ENCODE measurements around the gene INAVA.
"Not testable (repeated sequence)": the region's sequence is repeated elsewhere in the genome, so short reads cannot be mapped to it uniquely, and the experiment has no call there.

INAVA gene

GRCh38 chr1:200899954-200900867 is 5.5 kb downstream of the INAVA start:
- no peak for ATAC-seq

DNA sequence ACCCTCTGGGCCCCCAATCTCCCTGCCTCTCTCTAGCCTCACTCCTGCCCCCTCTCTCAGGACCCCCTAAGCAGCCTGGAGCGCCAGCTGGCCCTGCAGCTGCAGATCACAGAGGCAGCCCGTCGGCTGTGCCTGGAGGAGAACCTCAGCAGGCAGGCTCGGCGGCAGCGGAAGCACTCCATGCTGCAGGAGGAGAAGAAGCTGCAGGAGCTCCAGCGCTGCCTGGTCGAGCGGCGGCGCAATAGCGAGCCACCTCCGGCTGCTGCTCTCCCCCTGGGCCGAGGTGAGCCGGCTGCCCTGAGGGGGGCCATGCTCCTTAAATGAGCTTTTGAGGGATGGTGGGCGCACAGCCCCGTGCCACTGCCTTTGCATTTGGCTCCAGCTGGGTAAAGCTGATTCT is 6.2 kb downstream of the INAVA start:
- ATAC-seq: no peak

- ATAC-seq: no peak
These were observed 6.7 kb downstream of the INAVA start for GRCh38 chr1:200901350-200901749.

- ATAC-seq: no peak
These were observed 7.2 kb downstream of the INAVA start for GRCh38 chr1:200901796-200902444.

GRCh38 chr1:200903793-200904192 is 9.1 kb downstream of the INAVA start:
- ATAC-seq: no peak

- no peak for ATAC-seq
These were observed 10.1 kb downstream of the INAVA start for GRCh38 chr1:200904772-200905171.

- ATAC-seq: peak; percentile 99
These were observed 10.8 kb downstream of the INAVA start for GRCh38 chr1:200905411-200906052.

DNA sequence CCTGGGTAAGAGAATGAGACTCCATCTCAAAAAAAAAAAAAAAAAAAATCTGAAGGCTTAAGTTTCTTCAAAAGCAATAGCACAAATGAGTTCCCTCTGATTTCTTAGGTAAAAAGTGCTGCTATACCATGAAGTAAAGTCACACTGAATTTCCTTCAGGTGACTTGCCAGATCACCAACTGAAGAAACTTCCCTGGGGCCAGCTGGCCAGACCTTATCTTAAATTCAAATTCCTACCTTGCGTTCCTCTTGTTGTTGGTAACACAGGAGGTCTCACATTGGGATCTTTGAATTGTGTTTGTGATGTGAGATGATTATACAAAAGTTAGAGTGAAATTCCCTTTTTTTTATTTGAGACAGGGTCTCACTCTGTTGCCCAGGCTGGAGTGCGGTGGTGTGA is 11.8 kb downstream of the INAVA start:
- ATAC-seq: no peak

- peak in 1 of 2 donors; percentile 6 for ATAC-seq
These were observed 13.0 kb downstream of the INAVA start for GRCh38 chr1:200907611-200908097.

DNA sequence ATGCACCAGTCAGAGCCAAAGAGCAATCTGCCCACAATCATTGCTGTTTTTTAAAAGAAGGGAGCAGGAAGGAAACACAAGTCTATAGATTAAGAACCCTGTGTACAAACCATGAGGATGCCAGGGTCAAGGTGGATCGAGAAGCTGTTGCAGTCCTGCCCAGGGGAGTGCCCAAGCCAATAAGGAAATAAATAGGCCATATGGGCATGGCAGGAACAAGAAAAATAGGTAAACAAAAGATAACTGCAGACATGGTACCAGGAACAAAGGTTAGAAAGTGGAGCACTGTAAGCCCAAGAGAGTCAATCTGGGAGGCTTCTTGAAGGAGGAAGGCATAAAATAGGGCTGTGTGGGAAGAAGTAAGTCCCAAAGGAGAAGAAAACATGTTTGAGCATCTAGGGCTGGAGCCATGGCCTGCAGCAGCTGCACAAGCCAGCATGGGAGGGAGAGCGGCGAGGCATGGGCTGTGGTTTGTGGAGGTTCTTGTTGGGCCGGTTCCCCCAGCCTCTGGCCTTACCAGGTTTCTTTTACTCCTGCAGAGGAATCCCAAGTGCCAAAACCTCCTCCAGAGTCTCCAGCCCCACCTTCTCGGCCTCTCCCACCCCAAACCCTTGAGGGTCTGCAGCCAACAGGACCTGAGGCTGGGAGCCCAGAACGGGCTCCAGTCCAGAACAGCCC is 13.6 kb downstream of the INAVA start:
- ATAC-seq: no peak

DNA sequence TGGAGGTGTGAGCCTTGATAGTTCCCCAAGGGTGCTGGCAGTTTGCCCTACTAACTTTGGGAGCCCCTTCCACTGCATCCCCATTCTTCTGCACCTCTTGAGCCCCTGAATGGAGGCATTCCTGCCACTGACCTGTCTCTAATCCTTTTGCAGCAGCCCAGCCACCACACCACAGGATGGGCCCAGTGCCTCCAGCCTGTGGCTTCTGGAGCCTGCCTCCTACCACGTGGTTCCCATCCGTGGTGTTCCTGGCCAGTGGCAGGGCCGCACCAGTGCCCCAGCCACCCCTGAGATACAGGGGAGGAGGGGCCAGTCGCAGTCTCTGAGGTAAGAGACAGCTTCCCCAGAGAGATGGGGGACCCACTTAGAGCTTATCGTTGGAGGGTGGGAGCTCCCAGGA is 14.4 kb downstream of the INAVA start:
- no peak for ATAC-seq

- no peak for ATAC-seq
These were observed 15.1 kb downstream of the INAVA start for GRCh38 chr1:200909757-200910239.

DNA sequence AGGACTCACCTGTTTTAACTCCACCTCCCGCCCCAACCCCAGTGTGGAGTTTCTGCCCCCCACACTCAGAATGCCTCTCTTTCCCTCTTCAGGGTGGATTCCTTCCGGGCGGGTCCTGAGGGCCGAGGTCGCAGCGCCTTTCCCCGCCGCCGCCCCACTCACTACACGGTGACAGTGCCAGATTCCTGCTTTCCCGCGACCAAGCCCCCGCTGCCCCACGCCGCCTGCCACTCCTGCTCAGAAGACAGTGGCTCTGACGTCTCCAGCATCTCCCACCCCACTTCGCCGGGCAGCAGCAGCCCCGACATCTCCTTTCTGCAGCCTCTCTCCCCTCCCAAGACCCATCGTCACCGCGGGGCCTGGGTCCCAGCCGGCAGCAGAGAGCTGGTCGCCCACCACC is 16.7 kb downstream of the INAVA start:
- no peak for ATAC-seq

GRCh38 chr1:200911936-200912335 is 17.2 kb downstream of the INAVA start:
- ATAC-seq: not testable (repeated sequence)

DNA sequence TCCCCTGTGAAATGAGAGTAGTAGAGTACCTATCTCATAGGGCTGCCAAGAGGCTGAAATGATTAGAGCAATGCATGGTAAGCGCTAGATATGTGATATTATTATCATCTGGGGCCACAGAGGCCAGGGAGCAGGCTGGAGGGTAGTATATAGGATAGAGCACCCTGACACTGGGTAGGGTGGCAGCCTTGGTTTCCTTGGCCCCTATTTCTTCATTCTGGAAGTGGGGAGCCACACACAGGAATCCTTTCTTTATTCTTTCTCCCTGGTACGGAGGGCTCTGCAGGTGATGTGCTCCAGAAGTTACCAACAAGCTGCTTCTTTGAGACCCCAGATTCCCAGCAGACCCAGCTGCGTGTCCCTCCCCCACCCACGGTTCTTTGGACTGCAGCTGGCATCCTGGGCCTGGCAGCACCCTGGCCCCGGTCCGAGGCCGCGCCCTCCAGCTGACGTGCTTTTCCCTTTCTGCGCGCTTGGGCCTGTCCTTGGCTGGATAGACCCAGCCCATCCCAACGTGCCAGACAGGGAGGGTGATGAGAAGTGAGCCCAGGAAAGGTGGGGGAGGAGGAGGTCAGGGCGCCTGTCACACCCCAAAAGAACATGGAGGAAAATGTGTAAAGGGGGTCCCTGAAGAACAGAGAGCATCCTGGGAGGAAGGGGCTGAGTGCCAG is 18.2 kb downstream of the INAVA start:
- ATAC-seq: no peak

DNA sequence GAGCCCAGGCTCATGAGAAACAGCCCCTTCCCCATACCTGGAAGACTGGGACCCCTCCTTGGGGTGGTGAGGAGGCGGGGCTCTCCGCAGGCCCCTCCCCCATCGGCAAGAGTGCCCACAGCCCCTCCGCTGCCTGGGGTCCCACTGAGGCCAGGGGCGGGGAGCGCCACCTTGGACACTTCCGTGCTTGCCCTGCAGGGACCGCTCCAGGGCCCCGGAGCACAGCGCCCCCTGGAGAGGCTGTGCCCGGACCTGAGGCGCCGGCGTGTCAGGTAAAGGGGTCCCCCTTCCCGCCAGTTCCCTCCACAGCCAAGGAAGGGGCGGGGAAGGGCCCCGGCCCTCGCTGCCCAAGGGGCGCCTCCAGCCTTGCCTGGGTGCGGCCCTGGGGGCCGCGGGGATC is 21.5 kb downstream of the INAVA start:
- no peak for ATAC-seq

DNA sequence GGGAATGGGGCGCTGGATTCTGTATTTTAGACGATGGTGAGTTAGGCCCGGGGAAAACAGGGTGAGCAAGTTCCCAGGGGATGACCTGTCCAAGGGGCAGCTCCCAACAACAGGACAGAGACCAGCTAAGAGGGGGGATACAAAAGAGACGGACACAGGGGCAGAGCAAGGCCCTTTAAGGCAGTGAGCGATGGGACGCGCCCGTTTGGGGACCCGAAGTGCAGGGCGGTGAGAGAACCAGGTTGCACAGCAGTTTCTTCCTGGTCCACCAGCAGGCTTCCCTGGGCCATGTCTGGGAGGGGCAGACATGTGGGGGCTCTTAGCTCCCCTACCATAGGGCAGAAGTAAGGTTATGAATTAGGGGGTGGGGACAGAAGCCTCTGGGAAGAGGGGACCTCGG is 22.0 kb downstream of the INAVA start:
- no peak for ATAC-seq

DNA sequence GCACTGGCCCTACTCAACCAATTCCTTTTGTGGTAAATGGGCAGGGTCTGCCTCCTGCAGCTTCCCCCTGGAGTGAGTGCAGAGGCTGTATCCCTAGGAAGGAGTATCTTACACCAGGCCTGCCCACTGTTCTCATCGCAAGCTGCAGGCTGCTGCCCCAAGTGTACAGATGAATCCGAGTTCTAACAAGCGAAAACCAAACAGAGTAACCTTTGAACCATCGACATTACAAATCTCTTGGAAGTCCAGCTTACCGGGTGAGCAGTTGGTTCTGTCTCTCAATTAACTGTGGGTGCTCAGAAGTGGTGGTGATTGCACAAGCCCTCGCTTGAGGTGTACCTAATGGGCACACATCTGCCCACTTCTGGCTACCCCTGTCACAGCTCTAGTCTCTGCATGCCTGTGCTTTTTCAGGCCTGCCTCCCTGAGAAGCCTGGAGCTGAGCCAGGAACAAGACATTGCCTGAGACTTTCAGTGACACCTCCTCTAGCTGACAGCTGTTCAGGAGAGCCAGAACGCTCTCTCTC is 22.7 kb downstream of the INAVA start:
- ATAC-seq: no peak

- ATAC-seq: no peak
These were observed 23.3 kb downstream of the INAVA start for GRCh38 chr1:200918006-200918405.

DNA sequence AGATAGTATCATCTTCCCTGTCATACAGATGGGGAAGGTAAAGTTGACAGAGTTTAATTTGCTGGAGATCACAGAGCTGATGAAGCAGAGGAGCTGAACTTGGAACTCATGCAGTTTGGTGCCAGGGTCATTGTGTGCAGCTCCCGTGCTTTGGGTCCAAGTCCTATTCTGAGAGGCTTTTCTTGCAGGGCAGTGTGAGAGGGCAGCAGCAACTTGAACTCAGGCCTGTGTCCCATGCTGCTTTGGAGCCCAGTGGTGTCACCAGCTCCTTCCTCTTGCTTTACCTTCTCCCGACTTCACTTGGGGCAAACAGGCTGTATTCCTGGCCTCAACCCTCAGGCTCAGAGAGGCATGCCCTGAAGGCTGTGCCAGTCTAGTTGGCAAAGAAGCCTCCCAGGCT is 24.7 kb downstream of the INAVA start:
- ATAC-seq: no peak

DNA sequence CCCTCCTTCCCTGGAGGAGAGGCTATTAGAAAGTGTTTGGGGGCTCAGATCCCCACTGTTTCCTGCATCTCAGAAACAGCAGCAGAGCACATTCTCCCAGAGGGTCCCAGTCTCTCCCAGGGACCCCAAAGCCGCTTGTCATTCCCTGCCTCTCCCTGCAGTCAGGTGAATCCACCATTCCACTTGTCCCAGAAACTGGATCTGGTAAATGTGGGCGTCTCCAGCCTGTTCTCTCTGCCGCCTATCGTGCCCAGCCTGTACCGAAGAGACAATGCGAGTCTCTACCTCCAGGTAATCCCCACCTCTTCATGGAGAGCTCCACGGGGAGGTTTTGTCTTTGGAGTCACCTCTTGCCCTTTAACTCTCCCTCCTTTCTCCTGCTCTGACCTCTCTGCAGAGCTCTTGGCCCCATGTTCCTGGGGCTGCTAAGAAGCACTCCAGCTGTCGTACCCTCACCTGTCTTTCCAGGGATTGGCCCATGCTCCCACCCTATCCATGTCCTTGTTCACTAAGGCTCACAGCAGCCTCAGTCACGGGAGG is 26.9 kb downstream of the INAVA start:
- ATAC-seq: no peak

- no peak for ATAC-seq
These were observed 27.7 kb downstream of the INAVA start for GRCh38 chr1:200922406-200922805.

Data from activated CD4-positive, CD25-positive, alpha-beta regulatory T cell treated with anti-CD3 and anti-CD28 coated beads, Interleukin-2, amount 50 U/mL, for 24 hours (primary cell).